HG03469 (cell line): Measurements from ENCODE around the gene RANBP9.

ENCODE experiments used
- ATAC-seq: cut with Tn5 transposase; IDR thresholded peaks from one replicate; pipeline ENCODE4 v1.9.1; 2021; ENCODE audit warnings: mild to moderate bottlenecking, moderate library complexity, moderate number of reproducible peaks; ENCODE audit not compliant: unreplicated experiment

RANBP9 gene

GRCh38 chr6:13711733-13712598 lies at the start of gene RANBP9:
Gene RANBP9 (minus strand): TSS chr6:13711835. CDS start chr6:13711505, 330 bp downstream.
- peak; percentile 55 for ATAC-seq

GRCh38 chr6:13760307-13761304 lies 49.0 kb upstream of the RANBP9 start:
- no peak for ATAC-seq

- no peak for ATAC-seq
These were observed 47.4 kb upstream of the RANBP9 start for GRCh38 chr6:13759025-13759424.

- ATAC-seq: no peak
These were observed 43.0 kb upstream of the RANBP9 start for GRCh38 chr6:13754644-13755043.

- no peak for ATAC-seq
These were observed 32.1 kb upstream of the RANBP9 start for GRCh38 chr6:13743736-13744127.

- no peak for ATAC-seq
These were observed 31.5 kb upstream of the RANBP9 start for GRCh38 chr6:13742961-13743735.

GRCh38 chr6:13741365-13741764 lies 29.7 kb upstream of the RANBP9 start:
- no peak for ATAC-seq

- no peak for ATAC-seq
These were observed 23.4 kb upstream of the RANBP9 start for GRCh38 chr6:13735031-13735430.

GRCh38 chr6:13733178-13733887 lies 21.7 kb upstream of the RANBP9 start:
- no peak for ATAC-seq

- ATAC-seq: no peak
These were observed 19.1 kb upstream of the RANBP9 start for GRCh38 chr6:13730704-13731103.

- no peak for ATAC-seq
These were observed 18.3 kb upstream of the RANBP9 start for GRCh38 chr6:13729891-13730290.

GRCh38 chr6:13725570-13725969 lies 13.9 kb upstream of the RANBP9 start:
- ATAC-seq: no peak

- no peak for ATAC-seq
These were observed 13.4 kb upstream of the RANBP9 start for GRCh38 chr6:13725052-13725451.

GRCh38 chr6:13724182-13724581 lies 12.5 kb upstream of the RANBP9 start:
- no peak for ATAC-seq

- ATAC-seq: no peak
These were observed 11.2 kb upstream of the RANBP9 start for GRCh38 chr6:13722880-13723279.

GRCh38 chr6:13718123-13718458 lies 6.5 kb upstream of the RANBP9 start:
- ATAC-seq: no peak

GRCh38 chr6:13716955-13717295 lies 5.3 kb upstream of the RANBP9 start:
- no peak for ATAC-seq

GRCh38 chr6:13716225-13716954 lies 4.8 kb upstream of the RANBP9 start:
- no peak for ATAC-seq

- ATAC-seq: no peak
These were observed 3.8 kb upstream of the RANBP9 start for GRCh38 chr6:13715444-13715883.

GRCh38 chr6:13712599-13712898 lies 914 bp upstream of the RANBP9 start:
- ATAC-seq: no peak
